Measurements from ENCODE around the gene RNF26.
A peak's percentile ranks its signal among the peaks of the same experiment; 100 is the strongest.

The RNF26 gene

GRCh38 chr11:119355091-119355843 lies 20.9 kb downstream of the RNF26 start:
- no peak for DNase-seq

- DNase-seq, result peak; percentile 35 to 81 (median 64)
Observed at GRCh38 chr11:119356349-119357031, 22.2 kb downstream of the RNF26 start.

GRCh38 chr11:119357074-119357473 lies 22.7 kb downstream of the RNF26 start:
- no peak for DNase-seq

GRCh38 chr11:119359365-119360214 lies 25.3 kb downstream of the RNF26 start:
- DNase-seq, result no peak

- DNase-seq, result no peak
Observed at GRCh38 chr11:119361056-119361787, 26.9 kb downstream of the RNF26 start.

GRCh38 chr11:119361941-119362725 lies 27.8 kb downstream of the RNF26 start:
- no peak for DNase-seq

- no peak for DNase-seq
Observed at GRCh38 chr11:119362741-119363080, 28.4 kb downstream of the RNF26 start.

GRCh38 chr11:119363081-119363850 lies 28.9 kb downstream of the RNF26 start:
- DNase-seq, result no peak

GRCh38 chr11:119363851-119364590 lies 29.7 kb downstream of the RNF26 start:
- peak in 5 of 6 experiments; percentile 31 to 53 (median 44) for DNase-seq

GRCh38 chr11:119365071-119365591 lies 30.8 kb downstream of the RNF26 start:
- DNase-seq, result no peak

- no peak for DNase-seq
Observed at GRCh38 chr11:119366690-119367620, 32.6 kb downstream of the RNF26 start.

GRCh38 chr11:119367661-119368120 lies 33.4 kb downstream of the RNF26 start:
- no peak for DNase-seq

GRCh38 chr11:119368121-119369034 lies 34.1 kb downstream of the RNF26 start:
- DNase-seq, result no peak

GRCh38 chr11:119369132-119369925 lies 35.0 kb downstream of the RNF26 start:
- DNase-seq, result no peak

GRCh38 chr11:119370486-119371046 lies 36.2 kb downstream of the RNF26 start:
- no peak for DNase-seq

GRCh38 chr11:119371067-119371601 lies 36.8 kb downstream of the RNF26 start:
- no peak for DNase-seq

Data from stimulated activated naive CD4-positive, alpha-beta T cell (primary cell).